Measurements from ENCODE around the gene GRIN3B. TPM values are rescaled to one million over a fixed set of nuclear protein-coding genes. Genes with fewer than 3 reads are reported as not detected.

The GRIN3B gene
- total and polyA plus RNA-seq, 2 of the 4 experiments (the other 2 are of a cell fraction) = under 0.01 to 0.91 TPM

DNA sequence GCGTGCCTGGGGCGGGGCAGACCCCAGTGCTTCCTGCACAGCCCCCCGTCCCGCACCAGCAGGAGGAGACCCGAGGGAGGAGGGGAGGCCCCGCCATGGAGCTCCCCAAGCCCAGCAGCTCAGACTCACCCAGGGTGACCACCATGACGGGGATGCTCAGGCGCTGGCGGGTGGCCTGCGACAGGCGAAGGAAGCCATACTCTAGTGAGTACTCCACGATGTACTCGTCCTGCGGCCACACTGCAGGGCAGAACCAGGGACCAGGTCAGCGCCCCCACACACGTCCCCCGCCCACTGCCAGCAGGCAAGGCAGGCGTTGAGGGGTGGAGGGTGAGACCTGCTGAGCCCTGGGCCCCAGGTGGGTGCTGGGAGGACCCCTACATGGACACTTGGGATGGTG is 12.1 kb downstream of the GRIN3B start:
- Histone ChIP-seq H2BK20ac (ENCODE audit: low read depth, low read length) (no peak overlapping the region), H2AFZ (replicated peaks; ENCODE audit: low read length, poor library complexity) (no peak overlapping the region), H3K9me1 (ENCODE audit: insufficient read depth, low read length) (peaks cover 9% of the 10 kb centered on the region; the same call in 1 of the 2 replicates), H3K4me3 (ENCODE audit: insufficient read depth, low read depth, low read length) (no peak overlapping the region), H3K18ac (ENCODE audit: low read depth, low read length) (no peak overlapping the region), H4K5ac (ENCODE audit: low read depth, low read length) (no peak overlapping the region), H4K8ac (ENCODE audit: low read depth in 2 of 2, low read length in 2 of 2) (no peak overlapping the region), H3K79me1 (ENCODE audit: low read depth in 1 of 2, low read length in 2 of 2) (peaks cover 0 to 52% of the 10 kb centered on the region in 2 experiments; a peak in 2 of 4 replicates), H2BK5ac (ENCODE audit: low read depth, low read length, poor library complexity, severe bottlenecking) (no peak overlapping the region), H2BK120ac (ENCODE audit: low read depth, low read length) (no peak overlapping the region), H2AK9ac (replicated peaks; ENCODE audit: low read depth, low read length, poor library complexity) (no peak overlapping the region), H3K4me1 (ENCODE audit: control insufficient read depth, insufficient read depth, low read length) (peaks cover 32% of the 10 kb centered on the region), H4K20me1 (ENCODE audit: insufficient read depth, low read length) (peaks cover 69% of the 10 kb centered on the region), H3K4ac (ENCODE audit: low read depth, low read length) (no peak overlapping the region), H3K14ac (replicated peaks; ENCODE audit: low read depth, low read length) (no peak overlapping the region), H3K4me2 (ENCODE audit: low read depth, low read length) (no peak overlapping the region), H3K23ac (ENCODE audit: low read depth, low read length) (no peak overlapping the region), H3K27me3 (ENCODE audit: control insufficient read depth, insufficient read depth, low read length) (no peaks in the 10 kb centered on the region), H3K56ac (ENCODE audit: extremely low read depth, insufficient read depth, low read length) (no peak overlapping the region), H2AK5ac (ENCODE audit: low read depth, low read length) (no peak overlapping the region), H4K91ac (ENCODE audit: insufficient read depth, low read depth, low read length) (no peak overlapping the region), H2BK15ac (ENCODE audit: low read depth, low read length) (no peak overlapping the region), H3K9ac (ENCODE audit: low read depth, low read length) (no peak overlapping the region), H3K9me3 (ENCODE audit: control insufficient read depth, insufficient read depth, low read length) (no peaks in the 10 kb centered on the region), H3K36me3 (ENCODE audit: control insufficient read depth, insufficient read depth, low read length) (peaks cover 38% of the 10 kb centered on the region), H3K27ac (ENCODE audit: insufficient read depth, low read length) (no peak overlapping the region)
- TF ChIP-seq CEBPB (IDR thresholded peaks at IDR 0.05; ENCODE audit: low read depth, low read length) (no peak), RCOR1 (IDR thresholded peaks at IDR 0.05; ENCODE audit: insufficient replicate concordance, low read length) (no peak), RFX5 (IDR thresholded peaks at IDR 0.05; ENCODE audit: low read depth, low read length) (no peak), FOS (IDR thresholded peaks at IDR 0.05; ENCODE audit: low read depth, low read length) (no peak), MAFK (IDR thresholded peaks at IDR 0.05; ENCODE audit: low read depth, low read length) (no peak), MXI1 (IDR thresholded peaks at IDR 0.05; ENCODE audit: borderline replicate concordance, low read depth, low read length) (no peak), SMC3 (IDR thresholded peaks at IDR 0.05; ENCODE audit: low read depth, low read length) (no peak), NFE2L2 (IDR thresholded peaks at IDR 0.05; ENCODE audit: low read depth, low read length) (no peak), CHD1 (IDR thresholded peaks at IDR 0.05; ENCODE audit: low read depth, low read length) (no peak), POLR2A (IDR thresholded peaks at IDR 0.05; ENCODE audit: low read depth, low read length) (no peak), MAZ (IDR thresholded peaks at IDR 0.05; ENCODE audit: borderline replicate concordance, low read depth, low read length) (no peak)
- TF ChIP-seq, protein P1, sequence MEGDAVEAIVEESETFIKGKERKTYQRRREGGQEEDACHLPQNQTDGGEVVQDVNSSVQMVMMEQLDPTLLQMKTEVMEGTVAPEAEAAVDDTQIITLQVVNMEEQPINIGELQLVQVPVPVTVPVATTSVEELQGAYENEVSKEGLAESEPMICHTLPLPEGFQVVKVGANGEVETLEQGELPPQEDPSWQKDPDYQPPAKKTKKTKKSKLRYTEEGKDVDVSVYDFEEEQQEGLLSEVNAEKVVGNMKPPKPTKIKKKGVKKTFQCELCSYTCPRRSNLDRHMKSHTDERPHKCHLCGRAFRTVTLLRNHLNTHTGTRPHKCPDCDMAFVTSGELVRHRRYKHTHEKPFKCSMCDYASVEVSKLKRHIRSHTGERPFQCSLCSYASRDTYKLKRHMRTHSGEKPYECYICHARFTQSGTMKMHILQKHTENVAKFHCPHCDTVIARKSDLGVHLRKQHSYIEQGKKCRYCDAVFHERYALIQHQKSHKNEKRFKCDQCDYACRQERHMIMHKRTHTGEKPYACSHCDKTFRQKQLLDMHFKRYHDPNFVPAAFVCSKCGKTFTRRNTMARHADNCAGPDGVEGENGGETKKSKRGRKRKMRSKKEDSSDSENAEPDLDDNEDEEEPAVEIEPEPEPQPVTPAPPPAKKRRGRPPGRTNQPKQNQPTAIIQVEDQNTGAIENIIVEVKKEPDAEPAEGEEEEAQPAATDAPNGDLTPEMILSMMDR (conservative IDR thresholded peaks at IDR 0.05; ENCODE audit: low read depth, low read length) = no peak
- TF ChIP-seq, protein P2, sequence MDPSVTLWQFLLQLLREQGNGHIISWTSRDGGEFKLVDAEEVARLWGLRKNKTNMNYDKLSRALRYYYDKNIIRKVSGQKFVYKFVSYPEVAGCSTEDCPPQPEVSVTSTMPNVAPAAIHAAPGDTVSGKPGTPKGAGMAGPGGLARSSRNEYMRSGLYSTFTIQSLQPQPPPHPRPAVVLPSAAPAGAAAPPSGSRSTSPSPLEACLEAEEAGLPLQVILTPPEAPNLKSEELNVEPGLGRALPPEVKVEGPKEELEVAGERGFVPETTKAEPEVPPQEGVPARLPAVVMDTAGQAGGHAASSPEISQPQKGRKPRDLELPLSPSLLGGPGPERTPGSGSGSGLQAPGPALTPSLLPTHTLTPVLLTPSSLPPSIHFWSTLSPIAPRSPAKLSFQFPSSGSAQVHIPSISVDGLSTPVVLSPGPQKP (IDR thresholded peaks at IDR 0.05; ENCODE audit: borderline replicate concordance, low read depth, low read length) = no peak
- TF ChIP-seq, protein P3, sequence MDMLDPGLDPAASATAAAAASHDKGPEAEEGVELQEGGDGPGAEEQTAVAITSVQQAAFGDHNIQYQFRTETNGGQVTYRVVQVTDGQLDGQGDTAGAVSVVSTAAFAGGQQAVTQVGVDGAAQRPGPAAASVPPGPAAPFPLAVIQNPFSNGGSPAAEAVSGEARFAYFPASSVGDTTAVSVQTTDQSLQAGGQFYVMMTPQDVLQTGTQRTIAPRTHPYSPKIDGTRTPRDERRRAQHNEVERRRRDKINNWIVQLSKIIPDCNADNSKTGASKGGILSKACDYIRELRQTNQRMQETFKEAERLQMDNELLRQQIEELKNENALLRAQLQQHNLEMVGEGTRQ (IDR thresholded peaks at IDR 0.05; ENCODE audit: low read depth, low read length) = no peak
- DNase-seq (no peak), ATAC-seq (ENCODE audit: low read depth) (no peak)
- dilution Hi-C loops (cut with HindIII; ENCODE audit: low sequenced_read_pairs, unreplicated experiment) (no loop called here), in situ Hi-C loops (cut with MboI; ENCODE audit: low sequenced_read_pairs) (no loop called here), intact Hi-C loops (cut with micrococcal nuclease) (no loop called here)
- no TSS peak for BruUV-seq (replicated peaks)
- CTCF ChIA-PET = no interaction called here
- WGBS, 2 experiments (ENCODE audit: extremely low coverage in 2 of 2, insufficient read length in 1 of 2) = no CpG with 5 or more reads among the region's 18 CpGs
- POLR2A ChIA-PET (ENCODE audit: unreplicated experiment) = no interaction called here

Data from IMR-90 (cell line).